HG03095 (cell line): Measurements from ENCODE around the gene MAPKAP1.

Experiments
- ATAC-seq: cut with Tn5 transposase; IDR thresholded peaks from one replicate; pipeline ENCODE4 v1.9.1; 2021; ENCODE audit warnings: moderate library complexity; ENCODE audit not compliant: unreplicated experiment

The MAPKAP1 gene

DNA sequence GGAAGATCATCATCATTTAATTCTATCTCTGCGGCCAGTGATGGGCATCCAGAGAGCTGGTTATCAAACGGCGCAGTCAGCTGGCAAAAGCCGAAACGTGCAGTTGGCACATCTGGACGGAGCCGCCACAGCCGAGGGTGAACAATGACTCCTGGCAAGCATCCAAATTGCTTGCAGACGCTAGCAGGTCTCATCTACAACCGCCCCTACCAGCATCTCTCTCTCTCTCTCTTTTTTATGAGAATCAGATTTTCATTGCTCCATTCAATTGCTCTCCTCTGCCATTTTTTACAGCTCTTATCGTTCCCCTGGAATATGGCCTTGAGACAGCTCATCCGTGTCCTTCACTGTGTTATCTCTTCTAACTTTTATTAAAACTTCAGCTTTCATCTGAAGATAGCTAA lies 165.2 kb downstream of the MAPKAP1 start:
- ATAC-seq, result no peak

DNA sequence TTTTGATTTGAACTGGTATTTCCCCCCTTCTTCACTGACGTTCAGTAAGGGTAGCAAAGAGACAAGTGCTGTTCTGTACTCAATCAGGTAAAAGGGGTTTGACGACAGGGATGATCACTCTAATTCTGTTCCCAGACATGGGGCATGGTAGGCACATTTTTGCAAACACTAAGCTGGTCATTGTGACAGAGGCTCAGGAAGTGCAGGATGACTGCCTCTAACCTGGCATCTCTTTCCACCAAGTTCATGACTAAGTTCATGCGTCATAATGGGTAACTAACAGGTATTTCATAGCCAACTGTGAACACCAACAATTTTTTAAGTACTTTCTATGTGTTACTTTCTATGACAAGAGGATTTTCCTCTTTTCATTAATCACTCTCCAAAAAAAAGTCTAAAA lies 166.5 kb downstream of the MAPKAP1 start:
- ATAC-seq, result no peak

DNA sequence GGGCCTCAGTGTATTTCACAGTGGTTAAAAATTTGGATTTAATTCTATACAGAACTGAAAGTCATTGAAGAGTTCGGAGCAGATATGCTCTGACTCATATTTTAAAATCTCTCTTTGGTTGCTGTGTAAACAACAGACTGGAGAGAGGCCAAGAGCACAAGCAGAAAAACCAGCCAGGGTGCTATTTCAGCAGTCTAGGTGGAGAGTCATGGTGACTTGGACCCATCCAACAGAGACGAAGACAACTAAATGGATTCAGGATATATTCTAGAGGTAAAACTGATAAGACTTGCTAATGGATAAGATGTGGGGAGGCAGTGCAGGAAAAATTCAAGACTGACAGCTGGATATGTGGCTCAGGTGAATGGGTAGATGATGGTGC lies 168.9 kb downstream of the MAPKAP1 start:
- ATAC-seq, result no peak

DNA sequence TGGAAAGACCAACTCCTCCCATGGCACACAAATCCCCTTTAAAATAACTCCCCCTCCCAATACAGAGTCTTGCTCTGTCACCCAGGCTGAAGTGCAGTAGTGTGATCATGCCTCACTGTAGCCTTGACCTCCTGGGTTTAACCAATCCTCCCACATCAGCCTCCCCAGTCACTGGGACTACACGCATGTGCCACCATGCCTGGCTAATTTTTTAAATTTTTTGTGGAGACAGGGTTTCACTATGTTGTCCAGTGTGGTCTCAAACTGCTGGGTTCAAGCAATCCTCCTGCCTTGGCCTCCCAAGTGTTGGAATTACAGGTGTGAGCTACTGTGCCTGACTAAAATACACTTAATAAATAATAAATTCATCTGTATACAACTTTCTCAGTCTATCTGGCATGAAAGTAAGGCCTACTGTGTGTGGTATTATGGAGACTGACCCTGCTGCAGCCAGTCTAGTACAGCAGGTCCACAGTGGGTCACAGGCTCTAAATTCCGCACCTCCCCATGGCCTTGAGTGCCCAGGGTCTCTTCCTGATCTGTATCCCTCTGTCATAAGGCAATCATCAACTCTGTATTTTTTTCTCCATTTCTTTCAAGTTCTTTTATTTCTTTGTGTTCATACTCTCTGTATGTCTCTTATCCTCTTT lies 169.4 kb downstream of the MAPKAP1 start:
- no peak for ATAC-seq

DNA sequence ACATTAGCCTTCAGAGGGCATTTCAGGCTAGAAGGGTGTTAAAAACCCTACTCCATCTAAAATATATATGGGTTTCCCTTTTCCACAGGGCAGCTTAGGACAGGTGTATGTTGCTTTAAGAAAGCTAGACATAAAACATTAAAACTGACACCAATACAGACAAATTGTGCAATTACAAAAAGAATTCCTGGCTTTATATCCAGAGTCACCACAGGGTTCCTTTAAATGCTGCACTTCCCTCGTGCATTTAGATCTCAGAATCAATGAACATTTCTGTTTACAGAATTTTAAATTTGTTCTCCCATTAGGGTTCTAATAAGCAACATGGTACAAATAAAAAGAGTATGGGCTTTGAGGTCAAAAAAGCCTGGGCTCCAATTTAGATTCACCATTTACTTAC lies 170.2 kb downstream of the MAPKAP1 start:
- ATAC-seq, result no peak

DNA sequence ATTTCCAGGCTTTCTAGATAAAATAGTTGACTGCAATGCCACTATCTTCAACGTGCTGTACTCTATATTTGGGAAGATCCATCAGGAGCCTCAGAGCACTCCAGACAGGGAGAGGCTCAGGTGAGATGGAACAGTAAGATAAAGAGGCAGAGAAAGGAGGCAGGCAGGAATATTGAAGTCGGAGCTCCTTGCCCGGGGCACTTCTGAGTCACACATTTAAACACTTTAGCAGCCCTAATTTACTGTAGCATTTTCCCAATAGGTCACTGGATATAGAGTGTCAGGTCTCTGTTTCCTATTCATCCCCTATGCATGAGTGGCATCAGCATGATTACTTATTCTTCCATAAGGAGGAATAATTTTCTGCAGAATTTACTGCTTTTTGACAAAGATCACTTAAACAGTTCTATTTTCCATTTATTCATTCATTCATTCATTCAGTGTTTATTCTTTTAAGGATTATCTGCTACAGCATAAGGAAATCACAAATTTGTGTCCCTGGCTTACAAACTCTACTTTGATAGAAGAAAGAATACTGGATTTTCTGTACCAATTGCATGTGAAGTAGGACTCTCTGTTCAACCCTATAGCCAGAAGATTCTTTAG lies 170.7 kb downstream of the MAPKAP1 start:
- no peak for ATAC-seq

DNA sequence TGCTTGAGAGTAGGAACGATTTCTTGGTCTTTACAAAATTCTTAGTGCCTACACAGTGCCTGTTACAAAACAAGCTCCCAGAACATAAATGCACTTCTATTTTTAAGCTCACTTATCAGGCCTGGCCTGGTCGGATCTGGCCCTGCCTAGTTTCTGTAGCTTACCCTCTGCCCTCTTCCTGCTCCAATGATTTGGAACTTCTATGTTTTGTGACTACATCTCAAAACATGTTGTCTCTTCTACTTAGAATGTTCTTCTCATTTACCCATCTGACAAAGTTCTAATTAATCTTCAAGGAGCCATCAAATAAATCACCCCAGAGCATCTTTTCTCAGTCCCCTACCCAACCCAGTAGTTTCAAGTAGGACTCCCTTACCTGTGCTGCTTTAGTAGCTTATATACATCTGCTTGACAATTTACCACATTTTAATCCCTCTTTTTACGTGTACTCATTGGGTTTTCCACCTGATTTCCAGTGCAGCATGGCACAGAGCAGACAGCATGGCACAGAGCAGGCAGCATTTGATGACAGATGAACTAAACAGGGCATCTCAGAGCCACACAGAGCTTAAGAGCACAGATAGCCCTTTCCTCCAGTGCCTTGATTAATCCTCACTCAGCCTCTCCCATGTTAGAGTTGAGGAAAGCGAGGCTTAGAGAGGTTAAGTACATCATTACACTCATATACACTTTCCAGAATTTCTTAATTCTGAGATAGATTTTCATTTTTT lies 171.9 kb downstream of the MAPKAP1 start:
- ATAC-seq, result no peak

DNA sequence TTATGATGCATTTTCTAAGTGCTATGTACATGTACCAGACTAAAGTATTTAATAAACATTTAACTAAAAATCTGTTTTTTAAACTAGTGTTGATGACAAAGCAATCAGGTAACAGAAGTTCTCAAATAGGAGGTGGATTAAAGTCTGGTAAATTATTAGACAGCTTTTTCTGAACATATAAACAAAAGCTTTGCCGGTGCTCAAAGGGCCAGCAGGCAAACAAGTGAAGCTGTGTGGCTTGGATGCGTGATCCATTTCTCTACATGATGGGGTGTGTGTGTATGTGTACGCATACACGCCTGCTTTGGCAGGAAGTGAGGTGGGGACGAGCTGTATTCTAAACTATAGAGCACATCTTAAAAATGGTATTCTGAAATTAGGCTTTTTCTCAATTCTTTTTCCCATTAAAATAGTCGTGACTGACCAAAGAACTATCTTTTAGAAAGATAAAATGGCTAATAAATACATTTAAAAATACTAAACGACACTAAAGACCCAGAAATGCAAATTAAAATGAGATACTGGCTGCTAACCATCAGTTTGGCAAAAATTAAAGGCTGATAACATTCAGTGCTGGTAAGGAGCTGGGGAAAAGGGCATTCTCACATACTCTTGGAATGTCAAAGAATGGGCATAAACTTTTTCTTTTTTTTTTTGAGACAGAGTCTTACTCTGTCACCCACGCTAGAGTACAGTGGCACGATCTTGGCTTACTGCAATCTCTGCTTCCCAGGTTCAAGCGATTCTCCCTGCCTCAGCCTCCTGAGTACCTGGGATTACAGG lies 174.0 kb downstream of the MAPKAP1 start:
- no peak for ATAC-seq

DNA sequence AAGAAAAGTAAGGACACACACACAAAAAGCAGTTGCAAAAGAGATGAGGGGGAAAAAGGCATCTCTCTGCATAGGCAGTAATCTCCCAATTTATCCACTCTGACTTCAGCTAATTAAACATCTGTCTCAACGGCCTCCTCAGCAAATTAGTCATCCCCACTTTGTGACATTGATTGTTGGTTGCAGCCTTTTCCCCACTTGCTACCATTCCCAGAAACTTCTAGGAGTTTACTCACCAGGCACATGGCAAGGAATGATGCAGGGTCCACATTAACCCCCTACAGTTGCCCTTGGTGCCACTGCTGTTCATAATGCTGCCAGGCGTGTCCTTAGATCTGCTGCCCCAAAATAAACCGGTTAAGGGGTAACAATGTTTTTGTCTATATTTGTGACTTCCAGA lies 174.6 kb downstream of the MAPKAP1 start:
- ATAC-seq, result no peak

DNA sequence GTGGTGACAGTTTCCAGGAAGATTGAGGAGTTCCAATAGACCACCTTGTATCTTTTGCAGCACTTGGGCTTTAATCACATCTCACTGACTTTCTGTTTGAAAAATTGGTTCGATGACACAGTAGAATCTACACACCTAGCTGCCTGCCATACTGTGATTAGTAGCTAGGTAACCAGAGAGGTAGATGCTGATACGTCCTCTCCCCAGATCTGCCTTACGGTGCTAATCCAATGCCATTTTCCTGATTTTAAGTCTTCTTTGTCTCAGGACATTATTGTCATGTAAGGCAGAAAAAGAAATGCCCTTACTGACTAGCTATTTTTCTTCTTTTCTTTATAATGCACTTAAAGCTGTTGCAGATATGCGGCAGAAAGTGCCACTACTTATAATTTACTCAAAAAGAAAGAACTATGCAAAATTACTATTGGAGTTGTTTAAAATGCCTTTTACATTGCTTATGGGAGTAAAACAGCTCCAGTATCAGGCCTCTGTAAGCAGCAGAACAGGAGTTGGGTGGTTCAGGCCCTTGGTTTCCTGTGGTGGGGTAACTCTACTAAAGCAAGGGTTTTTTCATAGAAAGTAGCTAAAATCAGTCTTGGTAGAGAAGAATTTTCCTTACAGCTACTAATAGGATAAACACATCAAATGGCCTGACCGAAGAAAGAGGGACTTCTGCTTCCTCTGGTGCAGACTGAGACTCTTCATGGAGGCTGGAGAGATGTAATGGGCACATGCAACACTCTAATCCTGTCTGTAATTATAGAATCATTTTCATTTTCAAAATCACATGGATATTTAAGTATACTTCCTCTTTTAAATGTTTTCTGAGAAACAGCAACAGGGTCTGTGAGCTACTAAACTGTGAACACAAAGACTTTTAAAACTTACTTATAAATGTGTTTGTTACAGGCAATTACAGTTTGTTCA lies 177.2 kb downstream of the MAPKAP1 start:
- ATAC-seq, result no peak

DNA sequence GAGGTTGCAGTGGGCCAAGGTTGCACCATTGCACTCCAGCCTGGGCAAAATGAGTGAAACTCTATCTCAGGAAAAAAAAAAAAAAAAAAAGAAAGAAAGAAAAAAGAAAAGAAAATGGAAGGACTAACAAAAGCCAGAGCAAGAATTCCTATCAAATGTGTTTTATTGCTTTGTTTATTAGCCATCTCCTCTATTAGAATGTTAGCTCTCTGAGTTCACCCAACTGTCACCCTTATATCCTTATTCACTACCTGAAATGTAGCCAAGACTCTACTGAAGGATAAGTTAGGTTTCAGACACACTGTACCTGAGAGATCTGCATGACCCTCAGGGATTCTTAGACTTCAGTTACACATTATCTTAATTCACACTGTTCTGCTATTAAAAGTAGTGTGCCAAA lies 177.9 kb downstream of the MAPKAP1 start:
- ATAC-seq, result no peak

DNA sequence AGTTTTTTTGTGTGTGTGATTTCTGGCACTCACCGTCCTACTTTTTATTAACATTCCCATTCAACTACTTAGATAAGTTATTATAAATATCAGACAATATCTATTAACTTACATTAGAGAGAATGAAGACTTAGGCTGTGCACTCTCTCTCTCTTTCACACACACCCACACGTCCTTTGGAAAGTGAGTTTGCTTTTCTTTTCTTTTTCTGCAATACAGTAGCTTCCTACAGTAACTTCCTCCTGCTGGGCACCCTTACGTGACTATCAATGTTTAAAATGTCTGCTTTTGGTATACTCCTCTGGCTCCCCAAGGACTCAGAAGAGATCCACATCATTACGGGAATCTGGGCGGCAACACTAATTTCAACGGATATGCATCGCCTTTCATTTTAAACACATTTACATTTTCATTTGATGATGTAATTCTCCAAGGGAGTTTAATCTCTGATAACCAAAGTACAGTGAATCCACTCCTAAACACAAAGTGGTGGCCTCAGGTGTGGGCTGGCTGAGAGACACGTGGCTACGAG lies 179.5 kb downstream of the MAPKAP1 start:
- ATAC-seq, result no peak

DNA sequence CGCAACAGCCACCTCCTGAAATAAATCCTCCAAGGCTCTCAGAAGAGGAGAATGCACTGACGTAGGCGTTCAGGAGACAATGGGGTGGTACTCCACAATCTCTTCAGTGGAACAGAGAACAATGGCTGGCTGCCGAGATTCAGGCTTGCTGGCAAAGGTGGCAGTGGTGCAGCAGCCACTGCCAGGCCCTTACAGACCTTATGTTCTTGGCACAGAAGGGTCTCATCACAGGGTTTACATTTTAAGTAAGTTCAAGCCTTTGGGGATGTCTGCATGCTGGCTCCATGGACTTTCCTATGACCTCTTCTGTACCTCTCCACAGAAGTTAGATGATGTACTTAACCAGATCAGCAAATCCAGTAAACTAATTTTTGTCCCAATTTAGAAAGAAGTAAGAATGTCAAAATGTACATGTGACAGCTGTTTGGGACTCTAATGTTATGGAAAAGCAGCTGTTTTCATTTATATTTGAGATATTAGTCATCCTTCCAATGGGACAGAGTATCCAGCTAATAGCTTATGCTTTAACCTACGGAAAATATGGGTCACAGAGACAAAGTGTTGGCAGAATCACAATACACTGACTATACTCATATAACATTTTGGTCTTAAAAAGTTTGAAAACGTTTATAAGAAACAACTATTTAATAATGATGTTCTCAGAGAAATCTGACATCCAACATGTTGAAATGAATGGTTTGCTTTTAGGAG lies 180.9 kb downstream of the MAPKAP1 start:
- no peak for ATAC-seq

DNA sequence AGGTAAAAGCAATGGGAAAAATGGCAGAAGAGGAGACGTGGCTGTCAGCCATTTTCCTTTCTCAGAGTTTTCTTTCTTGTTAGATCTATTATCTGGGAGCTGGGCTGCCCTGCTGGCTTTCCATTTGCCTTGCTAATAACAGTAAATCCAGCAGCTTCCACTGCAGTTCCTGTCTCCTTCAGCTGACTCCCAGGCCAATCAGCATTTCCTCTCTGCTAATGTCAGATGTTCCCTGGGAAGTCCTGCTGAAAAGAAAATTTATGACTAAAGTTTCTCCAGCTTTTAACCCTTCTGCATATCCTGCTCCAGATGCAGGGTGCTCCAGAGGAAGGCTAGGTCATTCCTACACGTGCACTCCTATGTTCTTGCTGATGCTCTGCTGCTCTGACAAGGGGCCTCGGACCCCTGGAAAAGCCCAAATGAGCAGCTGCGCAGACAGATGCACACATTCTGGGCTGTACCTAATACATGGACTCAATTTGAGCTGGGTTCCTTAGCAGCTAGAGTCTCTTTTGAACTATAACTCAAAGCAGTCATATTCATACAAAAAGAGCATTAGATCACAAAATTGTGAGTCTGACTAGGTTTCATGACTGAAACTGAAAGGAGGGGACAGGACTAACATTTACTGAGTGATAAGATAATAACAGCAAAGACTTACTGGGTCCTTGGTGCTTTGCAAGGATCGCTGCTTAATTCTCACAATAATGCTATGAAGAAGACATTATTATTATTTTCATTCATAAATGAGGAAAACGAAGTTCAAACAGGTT lies 182.2 kb downstream of the MAPKAP1 start:
- ATAC-seq, result no peak

DNA sequence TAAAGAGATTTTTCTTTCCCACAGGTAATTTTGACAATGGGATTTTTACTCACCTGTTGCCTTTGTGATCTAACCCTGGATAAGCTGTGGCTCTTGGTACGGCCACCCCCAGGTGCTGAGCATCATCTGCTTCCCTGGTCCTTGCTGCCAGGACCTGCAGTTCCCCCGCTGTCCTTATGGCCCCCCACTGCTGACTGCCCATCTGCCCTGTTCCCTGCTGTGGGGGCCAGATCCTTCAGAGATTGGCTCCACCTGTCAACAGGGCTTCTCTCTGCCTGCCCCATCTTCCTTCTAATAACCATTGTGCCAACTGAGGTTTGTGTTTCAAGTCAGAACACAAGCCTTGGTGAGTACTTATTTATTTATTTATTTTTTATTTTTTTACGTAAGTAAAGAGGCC lies 183.3 kb downstream of the MAPKAP1 start:
- no peak for ATAC-seq

DNA sequence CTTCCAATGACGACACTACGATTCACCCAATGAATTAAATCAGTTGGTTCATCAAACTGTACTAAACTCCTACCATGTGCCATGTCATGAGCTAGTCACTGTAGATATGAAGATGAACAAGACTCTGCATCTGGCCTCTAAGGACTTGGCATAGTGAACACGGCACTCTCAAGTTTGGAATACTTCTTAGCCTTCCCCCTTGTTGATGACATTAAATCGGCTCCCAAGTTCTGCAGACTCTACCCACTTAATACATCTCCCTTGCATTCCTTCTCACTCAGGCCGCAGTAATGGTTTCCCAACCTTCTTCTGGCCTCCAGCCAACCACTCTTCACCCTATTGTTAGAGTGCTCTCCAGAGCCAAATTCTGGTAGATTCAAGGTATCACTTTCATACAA lies 184.7 kb downstream of the MAPKAP1 start:
- ATAC-seq, result no peak

DNA sequence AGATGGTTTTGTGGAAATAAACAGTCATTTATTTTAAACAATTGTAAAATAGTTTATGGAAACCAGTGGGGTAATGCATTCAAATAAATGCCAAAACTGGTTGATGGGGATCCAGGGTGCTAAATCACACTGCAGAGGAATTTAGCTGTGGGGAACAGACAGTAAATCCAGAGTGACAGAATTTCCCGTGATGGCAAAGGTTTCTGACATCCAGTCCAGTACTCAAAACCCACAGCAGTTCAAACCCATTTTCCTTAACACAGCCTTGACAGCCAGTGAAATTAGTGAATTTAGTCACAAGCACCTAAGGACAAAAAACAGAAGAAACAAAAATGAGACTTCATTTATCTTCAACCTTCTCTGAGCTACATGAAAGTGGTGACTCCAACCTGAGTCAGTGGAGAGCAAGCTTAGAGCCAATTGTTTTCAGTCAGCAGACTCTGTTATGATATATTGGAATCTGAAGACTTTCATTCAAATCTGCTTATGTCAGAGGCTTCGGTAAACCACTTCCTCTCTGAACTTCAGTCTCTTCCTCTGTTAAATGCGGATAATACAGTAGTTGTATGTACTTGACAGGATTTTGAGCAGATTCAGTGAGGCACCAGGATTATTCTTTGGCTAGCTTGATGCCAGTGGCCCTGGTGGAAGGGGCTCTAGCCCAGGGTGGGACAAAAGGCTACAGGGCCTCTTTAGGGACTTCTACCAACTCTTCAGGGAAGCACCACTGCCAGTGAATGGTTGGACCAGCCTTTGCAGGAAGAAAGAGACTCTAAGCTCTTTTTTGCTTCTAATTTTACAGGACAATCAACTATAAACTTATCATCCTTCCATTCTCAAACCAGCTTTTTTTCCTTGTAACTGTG lies 185.3 kb downstream of the MAPKAP1 start:
- ATAC-seq, result peak; percentile 54

DNA sequence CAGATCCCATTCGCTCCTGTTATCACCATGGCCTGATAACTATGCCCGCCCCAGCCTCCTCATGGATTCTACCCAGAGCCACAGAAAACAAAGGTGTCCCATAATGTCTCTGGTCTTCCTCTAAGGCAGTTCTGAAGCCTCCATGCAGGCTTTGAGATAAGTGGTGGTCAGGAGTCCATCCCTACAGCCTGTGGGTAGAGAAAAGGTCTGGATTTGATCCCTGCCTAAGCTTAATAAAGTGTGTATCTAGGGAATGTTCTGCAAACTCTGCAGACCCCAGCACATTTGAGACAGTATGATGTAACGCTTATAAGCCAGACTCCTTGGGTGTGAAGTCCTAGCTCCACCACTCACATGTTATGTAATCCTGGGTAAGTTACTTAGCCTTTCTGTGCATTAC lies 187.3 kb downstream of the MAPKAP1 start:
- ATAC-seq, result no peak
